ENCODE results near the gene SPTBN1.
"Not testable (repeated sequence)": the region's sequence is repeated elsewhere in the genome, so short reads cannot be mapped to it uniquely, and the experiment has no call there.

GRCh38 chr2:54485756-54486155, 29.6 kb downstream of the SPTBN1 start:
- TF ChIP-seq ZNF138 (CRISPR knock-in tag; conservative IDR thresholded peaks at IDR 0.05); GRHL2 (CRISPR knock-in tag; IDR thresholded peaks at IDR 0.05; ENCODE audit: insufficient replicate concordance, severe bottlenecking); MLX (CRISPR knock-in tag; IDR thresholded peaks at IDR 0.05); NFATC4 (CRISPR knock-in tag; IDR thresholded peaks at IDR 0.05); ZNF416 (CRISPR knock-in tag; IDR thresholded peaks at IDR 0.05); FOXP4 (CRISPR knock-in tag; IDR thresholded peaks at IDR 0.05); NR3C1 (CRISPR knock-in tag; conservative IDR thresholded peaks at IDR 0.05; ENCODE audit: low read depth); NR1H2 (CRISPR knock-in tag; IDR thresholded peaks at IDR 0.05); TCF7 (CRISPR knock-in tag; IDR thresholded peaks at IDR 0.05; ENCODE audit: low read depth); ATF1 (CRISPR knock-in tag; IDR thresholded peaks at IDR 0.05); TP53 (CRISPR knock-in tag; IDR thresholded peaks at IDR 0.05): not testable (repeated sequence)
- TF ChIP-seq, protein P1, sequence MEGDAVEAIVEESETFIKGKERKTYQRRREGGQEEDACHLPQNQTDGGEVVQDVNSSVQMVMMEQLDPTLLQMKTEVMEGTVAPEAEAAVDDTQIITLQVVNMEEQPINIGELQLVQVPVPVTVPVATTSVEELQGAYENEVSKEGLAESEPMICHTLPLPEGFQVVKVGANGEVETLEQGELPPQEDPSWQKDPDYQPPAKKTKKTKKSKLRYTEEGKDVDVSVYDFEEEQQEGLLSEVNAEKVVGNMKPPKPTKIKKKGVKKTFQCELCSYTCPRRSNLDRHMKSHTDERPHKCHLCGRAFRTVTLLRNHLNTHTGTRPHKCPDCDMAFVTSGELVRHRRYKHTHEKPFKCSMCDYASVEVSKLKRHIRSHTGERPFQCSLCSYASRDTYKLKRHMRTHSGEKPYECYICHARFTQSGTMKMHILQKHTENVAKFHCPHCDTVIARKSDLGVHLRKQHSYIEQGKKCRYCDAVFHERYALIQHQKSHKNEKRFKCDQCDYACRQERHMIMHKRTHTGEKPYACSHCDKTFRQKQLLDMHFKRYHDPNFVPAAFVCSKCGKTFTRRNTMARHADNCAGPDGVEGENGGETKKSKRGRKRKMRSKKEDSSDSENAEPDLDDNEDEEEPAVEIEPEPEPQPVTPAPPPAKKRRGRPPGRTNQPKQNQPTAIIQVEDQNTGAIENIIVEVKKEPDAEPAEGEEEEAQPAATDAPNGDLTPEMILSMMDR (IDR thresholded peaks at IDR 0.05): not testable (repeated sequence)
- TF ChIP-seq, protein P2, sequence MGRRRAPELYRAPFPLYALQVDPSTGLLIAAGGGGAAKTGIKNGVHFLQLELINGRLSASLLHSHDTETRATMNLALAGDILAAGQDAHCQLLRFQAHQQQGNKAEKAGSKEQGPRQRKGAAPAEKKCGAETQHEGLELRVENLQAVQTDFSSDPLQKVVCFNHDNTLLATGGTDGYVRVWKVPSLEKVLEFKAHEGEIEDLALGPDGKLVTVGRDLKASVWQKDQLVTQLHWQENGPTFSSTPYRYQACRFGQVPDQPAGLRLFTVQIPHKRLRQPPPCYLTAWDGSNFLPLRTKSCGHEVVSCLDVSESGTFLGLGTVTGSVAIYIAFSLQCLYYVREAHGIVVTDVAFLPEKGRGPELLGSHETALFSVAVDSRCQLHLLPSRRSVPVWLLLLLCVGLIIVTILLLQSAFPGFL (CRISPR knock-in tag; IDR thresholded peaks at IDR 0.05; ENCODE audit: borderline replicate concordance): not testable (repeated sequence)
- TF ChIP-seq, protein P3, sequence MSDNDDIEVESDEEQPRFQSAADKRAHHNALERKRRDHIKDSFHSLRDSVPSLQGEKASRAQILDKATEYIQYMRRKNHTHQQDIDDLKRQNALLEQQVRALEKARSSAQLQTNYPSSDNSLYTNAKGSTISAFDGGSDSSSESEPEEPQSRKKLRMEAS (CRISPR knock-in tag; IDR thresholded peaks at IDR 0.05): not testable (repeated sequence)

All from WTC11 (cell line).